ENCODE measurements around the gene LRGUK. TPM values are rescaled to one million over a fixed set of nuclear protein-coding genes. Genes with fewer than 3 reads are reported as not detected.

LRGUK gene
- total and polyA plus RNA-seq, 12 donors: 0.14 to 1.9 (median 0.53) TPM

DNA sequence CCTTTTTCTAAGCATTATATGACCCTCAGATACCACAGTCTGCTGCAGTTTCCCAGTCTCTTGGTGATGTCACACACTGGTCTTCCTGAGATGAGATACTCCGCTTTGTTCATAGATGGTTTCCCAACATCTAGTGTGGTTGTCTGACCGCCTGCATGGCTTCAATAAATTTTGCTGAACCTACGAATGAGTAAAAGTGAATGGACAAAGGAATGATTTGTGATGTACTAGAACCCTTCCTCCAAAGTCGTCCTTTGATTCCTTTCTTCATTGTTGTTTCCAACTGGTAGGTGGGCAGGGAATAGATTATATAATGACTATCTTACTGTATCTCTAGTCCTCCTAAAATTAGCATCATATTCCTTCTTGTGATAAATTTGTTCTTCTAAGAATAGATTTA, 107.1 kb downstream of the LRGUK start:
- Histone ChIP-seq H3K27ac (no peak overlapping the region), H3K36me3 (replicated peaks in 1 of 2) (no peaks in the 10 kb centered on the region), H3K27me3 (no peaks in the 10 kb centered on the region), H3K4me1 (replicated peaks in 1 of 2) (no peaks in the 10 kb centered on the region), H3K9me3 (replicated peaks in 1 of 3) (no peaks in the 10 kb centered on the region), H3K4me3 (no peak overlapping the region)
- no peak for DNase-seq
- 67 to 77% (median 75%) methylated on average over 4 of the region's 4 CpGs for WGBS, 4 donors
- intact Hi-C loops (cut with DNase I): no loop called here
- TF ChIP-seq, protein P1, sequence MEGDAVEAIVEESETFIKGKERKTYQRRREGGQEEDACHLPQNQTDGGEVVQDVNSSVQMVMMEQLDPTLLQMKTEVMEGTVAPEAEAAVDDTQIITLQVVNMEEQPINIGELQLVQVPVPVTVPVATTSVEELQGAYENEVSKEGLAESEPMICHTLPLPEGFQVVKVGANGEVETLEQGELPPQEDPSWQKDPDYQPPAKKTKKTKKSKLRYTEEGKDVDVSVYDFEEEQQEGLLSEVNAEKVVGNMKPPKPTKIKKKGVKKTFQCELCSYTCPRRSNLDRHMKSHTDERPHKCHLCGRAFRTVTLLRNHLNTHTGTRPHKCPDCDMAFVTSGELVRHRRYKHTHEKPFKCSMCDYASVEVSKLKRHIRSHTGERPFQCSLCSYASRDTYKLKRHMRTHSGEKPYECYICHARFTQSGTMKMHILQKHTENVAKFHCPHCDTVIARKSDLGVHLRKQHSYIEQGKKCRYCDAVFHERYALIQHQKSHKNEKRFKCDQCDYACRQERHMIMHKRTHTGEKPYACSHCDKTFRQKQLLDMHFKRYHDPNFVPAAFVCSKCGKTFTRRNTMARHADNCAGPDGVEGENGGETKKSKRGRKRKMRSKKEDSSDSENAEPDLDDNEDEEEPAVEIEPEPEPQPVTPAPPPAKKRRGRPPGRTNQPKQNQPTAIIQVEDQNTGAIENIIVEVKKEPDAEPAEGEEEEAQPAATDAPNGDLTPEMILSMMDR (IDR thresholded peaks at IDR 0.05): no peak
- no peak for TF ChIP-seq POLR2A (IDR thresholded peaks at IDR 0.05)

DNA sequence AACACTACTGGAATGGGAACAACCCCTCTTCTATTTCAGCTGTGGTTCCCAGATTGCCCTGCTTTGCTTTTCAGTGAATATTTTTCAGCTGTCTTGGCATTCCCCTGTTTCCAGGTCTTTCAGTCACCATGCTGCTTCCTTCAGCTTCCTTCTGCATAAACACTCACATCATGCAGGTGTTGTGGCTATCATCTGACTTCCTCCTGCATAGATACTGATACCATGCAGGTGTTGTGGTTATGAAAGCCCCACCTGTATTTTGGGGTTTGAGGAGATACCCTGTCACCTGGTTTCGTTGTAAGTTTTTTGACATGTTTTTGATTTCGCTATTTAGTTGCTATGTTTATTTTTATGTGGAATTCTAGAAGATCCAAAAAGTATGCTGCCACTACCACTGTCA, 118.1 kb downstream of the LRGUK start:
- no peak for DNase-seq
- Histone ChIP-seq H3K36me3 (replicated peaks in 1 of 2) (no peaks in the 10 kb centered on the region), H3K27ac (no peak overlapping the region), H3K4me1 (replicated peaks in 1 of 2) (no peaks in the 10 kb centered on the region), H3K4me3 (no peak overlapping the region), H3K9me3 (replicated peaks in 1 of 3) (no peaks in the 10 kb centered on the region), H3K27me3 (no peaks in the 10 kb centered on the region)
- 91 to 96% (median 95%) methylated on average over 2 of the region's 2 CpGs for WGBS, 4 donors
- intact Hi-C loops (cut with DNase I): no loop called here
- TF ChIP-seq POLR2A (IDR thresholded peaks at IDR 0.05): no peak
- TF ChIP-seq, protein P1 (IDR thresholded peaks at IDR 0.05): no peak

DNA sequence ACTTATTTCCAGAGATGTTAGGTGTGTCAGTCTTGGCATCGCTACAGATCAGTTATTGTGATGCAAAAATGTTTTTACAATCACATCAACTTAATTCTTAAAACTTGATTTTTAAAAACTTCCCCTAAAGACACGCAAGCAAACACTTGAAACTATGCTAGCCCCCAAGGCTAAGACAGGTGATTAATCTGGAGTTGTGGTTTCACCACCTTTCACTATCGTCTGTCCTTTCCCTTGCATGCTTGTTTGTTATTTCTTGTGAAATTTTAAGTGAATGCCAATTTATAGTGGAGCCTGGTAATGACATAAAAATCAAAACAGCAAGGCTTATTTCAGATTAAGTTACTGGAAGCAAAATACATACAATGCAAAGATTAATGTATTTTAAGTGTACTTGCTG, 119.2 kb downstream of the LRGUK start:
- H3K4me1 ChIP-seq (replicated peaks in 1 of 2): no peaks in the 10 kb centered on the region
- no peak for TF ChIP-seq POLR2A (IDR thresholded peaks at IDR 0.05)
- TF ChIP-seq, protein P1 (IDR thresholded peaks at IDR 0.05): no peak
- no peak overlapping the region for H3K27ac ChIP-seq
- H3K27me3 ChIP-seq: no peaks in the 10 kb centered on the region
- no peak overlapping the region for H3K4me3 ChIP-seq
- intact Hi-C loops (cut with DNase I): no loop called here
- no peak for DNase-seq
- WGBS, 4 donors: 53 to 57% (median 55%) methylated on average over 3 of the region's 3 CpGs
- H3K36me3 ChIP-seq (replicated peaks in 1 of 2): no peaks in the 10 kb centered on the region
- H3K9me3 ChIP-seq (replicated peaks in 1 of 3): no peaks in the 10 kb centered on the region

DNA sequence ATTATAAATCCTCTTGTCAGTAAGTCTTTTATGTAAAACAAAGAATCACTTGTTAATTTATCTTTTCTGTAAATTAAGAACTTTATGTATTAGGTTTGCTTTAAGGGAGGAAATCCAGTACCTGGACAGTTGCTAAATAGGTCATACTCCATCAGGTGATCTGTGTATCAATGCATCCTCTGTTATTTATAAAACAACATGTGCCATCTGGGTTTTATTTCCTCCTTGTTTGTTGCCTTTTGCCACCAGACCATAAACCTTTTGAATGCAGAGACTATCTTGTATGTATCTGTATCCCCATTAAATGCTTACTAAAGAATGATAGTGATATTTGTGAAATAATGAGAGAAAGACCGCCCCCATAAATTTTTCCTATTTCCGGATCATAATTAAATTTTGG, 119.6 kb downstream of the LRGUK start:
- WGBS, 4 donors: 80 to 93% (median 84%) methylated on average over 2 of the region's 2 CpGs
- H3K4me3 ChIP-seq: no peak overlapping the region
- no peaks in the 10 kb centered on the region for H3K36me3 ChIP-seq (replicated peaks in 1 of 2)
- H3K27ac ChIP-seq: no peak overlapping the region
- no peaks in the 10 kb centered on the region for H3K9me3 ChIP-seq (replicated peaks in 1 of 3)
- TF ChIP-seq, protein P1 (IDR thresholded peaks at IDR 0.05): no peak
- no peak for TF ChIP-seq POLR2A (IDR thresholded peaks at IDR 0.05)
- DNase-seq: no peak
- no peaks in the 10 kb centered on the region for H3K27me3 ChIP-seq
- H3K4me1 ChIP-seq (replicated peaks in 1 of 2): no peaks in the 10 kb centered on the region
- intact Hi-C loops (cut with DNase I): no loop called here
